GM19035 (cell line): ENCODE data around the gene SUFU.
"Not testable (repeated sequence)": the region's sequence is repeated elsewhere in the genome, so short reads cannot be mapped to it uniquely, and the experiment has no call there.

Experiments
- ATAC-seq: cut with Tn5 transposase; IDR thresholded peaks from one replicate; pipeline ENCODE4 v1.9.1; 2021; ENCODE audit not compliant: unreplicated experiment

SUFU gene

DNA sequence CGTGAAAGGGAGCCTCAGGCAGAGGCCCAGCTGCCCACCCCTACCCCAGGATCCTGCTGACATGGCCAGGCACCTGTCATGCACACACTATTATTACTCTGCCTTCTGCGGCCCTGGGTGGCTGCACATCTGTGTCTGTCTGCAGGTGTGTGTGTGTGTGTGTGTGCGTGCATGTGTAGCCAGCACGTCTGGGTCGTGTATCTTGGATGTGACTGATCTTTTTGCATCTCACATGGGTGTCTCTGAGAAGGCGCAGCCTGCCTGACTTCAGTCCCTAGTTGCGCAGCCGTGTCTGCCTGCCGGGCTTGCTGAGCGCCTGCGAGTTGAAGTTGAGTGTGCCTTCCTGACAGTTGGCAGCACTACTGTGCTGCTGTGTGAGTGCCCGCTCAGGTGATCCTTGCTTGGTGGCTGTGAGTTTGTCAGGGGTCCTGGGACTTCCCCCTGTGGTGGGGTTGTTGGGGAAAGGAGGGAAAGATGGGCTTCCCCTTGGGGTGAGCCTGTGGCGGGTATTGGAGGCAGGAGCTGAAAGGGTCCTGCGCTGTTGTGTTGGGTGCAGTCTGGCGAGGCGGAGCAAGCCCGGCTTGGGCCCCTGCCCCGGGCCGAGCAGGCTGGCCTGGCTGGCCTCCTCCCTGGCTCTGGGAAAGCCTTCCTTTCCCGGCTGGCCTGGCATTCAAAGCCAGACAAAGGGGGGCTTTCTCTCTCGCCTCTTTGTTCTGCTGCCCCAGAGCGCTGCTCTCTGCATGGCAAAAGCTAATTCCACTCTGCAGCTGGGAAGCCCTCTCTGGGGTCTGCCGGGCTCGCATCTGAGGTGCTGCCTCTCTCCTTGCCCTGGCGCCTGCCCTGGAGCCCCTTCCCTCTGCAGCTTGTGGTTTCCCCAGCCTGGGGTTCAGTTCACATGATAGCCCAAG is 145.4 kb downstream of the SUFU start:
- no peak for ATAC-seq

- ATAC-seq: no peak
Observed at GRCh38 chr10:102649797-102650654, 146.3 kb downstream of the SUFU start.

DNA sequence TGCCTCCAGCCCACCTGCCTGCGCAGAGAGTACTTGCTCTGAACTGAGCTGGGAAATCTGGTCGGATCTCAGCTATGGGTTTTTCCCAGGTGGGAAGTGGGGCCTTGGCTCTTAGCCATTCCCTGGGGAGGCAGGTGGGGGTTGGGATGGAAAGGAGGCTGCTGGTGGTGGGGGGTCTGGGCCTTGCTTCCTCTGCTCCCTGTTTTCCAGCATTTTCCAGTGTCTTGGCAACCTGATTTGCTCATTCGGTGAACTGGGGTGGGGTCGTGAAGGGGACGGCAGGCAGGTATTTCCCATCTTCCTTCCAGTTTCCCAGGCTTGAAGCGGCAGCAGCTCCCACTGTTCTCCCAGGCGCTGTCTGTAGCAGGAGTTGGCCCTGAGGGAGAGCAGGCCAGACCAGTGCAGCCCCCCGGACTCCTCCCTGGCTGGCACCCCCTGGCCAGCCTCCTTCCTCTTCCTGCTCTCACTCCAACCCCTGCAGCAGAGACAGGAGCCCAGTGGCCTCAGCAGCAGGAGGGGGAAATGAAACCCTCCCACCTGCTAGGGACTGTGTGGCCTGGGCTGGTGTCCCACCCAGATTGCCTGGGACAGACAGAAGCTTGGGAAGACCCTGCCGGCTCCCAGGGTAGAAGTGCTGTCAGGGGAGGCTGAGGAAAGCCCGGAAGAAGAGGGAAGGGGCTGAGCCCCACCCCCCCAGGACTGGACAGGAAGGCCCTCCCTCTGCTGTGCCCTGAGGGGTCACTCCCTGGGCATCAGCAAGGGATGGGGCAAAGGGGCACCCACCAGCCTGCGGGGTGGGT is 147.1 kb downstream of the SUFU start:
- no peak for ATAC-seq

- no peak for ATAC-seq
Observed at GRCh38 chr10:102651455-102652169, 147.8 kb downstream of the SUFU start.

GRCh38 chr10:102652170-102652916 is 148.6 kb downstream of the SUFU start:
- peak; percentile 44 for ATAC-seq

DNA sequence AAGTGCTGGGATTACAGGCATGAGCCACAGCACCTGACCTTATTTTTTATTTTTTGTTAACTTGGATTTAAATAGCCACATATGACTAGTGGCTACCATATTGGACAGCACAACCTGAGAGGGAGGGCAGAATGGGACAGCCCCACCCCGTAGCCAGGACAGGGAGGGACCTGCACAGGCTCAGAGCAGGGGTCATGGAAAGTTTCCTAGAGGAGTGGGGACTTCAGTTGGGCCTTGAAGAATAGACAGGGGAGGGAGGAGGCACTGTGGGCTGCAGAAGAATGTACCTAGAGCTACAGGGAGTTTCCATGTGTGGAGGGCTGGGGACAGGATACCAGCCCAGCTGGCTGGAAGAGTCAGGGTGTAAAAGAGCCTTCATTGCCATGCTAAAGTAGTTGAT is 149.3 kb downstream of the SUFU start:
- ATAC-seq: no peak

GRCh38 chr10:102654566-102654965 is 150.8 kb downstream of the SUFU start:
- ATAC-seq: no peak

GRCh38 chr10:102654969-102655368 is 151.2 kb downstream of the SUFU start:
- no peak for ATAC-seq

DNA sequence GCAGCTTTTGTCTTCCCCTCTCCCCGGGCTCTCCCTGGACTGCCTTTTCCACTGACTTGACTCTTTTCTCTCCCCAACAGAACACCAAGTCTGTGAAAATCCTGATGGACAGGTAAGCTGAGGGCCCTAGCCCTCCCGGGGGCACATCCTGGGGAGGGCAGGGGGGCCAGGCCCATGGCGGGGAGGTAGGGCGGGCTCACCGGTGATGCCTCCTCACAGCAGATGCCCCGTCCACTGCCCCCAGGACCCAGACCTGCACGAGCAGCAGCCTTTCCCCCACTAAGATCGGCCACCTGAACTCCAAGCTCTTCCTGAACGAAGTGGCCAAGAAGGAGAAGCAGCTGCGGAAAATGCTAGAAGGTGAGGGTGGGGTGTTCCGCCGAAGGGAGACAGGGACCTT is 152.3 kb downstream of the SUFU start:
- no peak for ATAC-seq

- ATAC-seq: no peak
Observed at GRCh38 chr10:102656791-102657371, 153.1 kb downstream of the SUFU start.

- ATAC-seq: no peak
Observed at GRCh38 chr10:102657451-102657850, 153.7 kb downstream of the SUFU start.

DNA sequence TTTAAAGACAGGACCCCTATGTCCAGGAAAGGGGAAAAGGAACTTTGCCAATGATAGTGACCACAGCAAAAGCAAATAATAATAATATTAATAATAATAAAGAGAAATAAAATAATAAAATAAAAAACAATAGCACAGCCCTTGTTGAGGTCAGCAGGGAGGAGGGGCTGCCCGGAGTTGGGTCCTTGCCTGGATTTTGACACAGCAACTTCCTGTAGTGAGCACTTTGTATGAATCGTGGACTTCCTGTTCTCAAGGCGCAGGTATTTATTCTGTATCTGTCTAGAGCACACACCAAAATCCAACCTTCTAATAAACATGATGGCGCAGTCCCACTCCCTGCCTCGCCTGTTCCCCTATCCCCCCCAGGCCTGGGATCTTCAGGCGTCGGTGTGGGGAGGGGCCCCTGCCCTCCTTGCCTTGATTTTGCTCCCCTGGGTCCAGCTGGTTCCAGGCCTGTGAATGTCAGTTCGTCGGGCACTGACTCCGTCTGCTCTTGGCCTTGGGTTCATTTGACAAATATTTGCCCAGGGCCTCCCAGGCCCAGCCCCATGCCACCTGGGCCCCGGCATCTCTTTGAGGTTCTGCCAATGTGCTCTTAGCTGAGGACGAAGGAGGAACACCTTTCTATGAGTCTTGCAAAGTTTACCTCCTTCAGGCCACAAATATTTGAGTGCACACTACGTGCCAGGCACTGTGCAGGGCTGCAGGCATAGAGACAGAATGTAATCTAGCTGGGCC is 154.4 kb downstream of the SUFU start:
- ATAC-seq: no peak

DNA sequence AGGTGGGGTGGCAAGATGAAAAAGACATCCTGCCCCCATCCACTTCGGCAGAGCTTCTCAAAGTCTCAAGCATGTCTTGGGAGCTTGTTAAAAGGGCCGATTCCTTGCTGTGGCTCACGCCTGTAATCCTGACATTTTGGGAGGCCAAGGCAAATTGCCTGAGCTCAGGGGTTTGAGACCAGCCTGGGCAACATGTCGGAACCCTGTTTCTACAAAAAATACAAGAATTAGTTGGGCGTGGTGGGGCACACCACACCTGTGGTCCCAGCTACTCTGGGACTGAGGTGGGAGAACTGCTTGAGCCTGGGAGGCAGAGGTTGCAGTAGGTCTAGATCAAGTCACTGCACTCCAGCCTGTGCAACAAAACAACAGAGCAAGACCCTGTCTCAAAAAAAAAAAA is 155.0 kb downstream of the SUFU start:
- ATAC-seq: no peak

DNA sequence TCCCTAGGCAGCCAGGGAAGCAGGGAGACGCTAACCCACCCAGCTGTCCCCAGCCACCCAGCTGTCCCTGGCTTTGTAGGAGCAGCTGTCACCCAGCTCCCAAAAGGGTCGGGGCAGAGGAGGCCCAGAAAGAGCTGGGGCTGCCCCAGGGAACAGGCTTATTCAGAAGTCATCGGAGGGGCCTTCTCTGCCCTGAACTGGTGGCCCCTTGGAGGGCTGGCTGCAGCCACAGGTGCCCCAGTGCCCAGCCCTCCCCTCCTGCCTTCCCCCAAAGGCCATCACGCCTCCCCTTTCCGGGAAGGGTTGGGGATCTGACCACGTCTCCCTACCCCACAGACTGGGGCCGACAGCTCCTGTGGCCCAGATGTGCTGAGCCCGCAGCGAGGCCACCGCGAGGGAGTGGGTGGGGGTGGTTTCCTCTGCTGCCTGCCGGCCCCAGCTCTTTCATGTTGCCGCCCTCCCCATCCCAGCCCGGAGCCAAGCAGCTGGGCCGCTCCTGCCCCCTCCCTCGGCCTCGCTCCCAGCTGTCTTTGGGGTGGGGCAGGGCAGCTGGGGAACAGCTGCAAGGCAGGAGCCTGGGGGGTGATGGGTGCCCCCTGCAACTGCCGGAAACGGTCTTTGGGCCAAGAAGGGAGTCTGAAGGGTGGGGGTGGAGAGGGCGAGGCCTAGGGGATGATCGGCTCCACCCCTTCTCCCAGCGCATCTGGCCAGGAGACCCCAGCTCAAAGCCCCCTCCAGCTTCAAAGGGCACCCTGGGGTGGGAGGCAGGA is 157.3 kb downstream of the SUFU start:
- ATAC-seq: peak; percentile 86

DNA sequence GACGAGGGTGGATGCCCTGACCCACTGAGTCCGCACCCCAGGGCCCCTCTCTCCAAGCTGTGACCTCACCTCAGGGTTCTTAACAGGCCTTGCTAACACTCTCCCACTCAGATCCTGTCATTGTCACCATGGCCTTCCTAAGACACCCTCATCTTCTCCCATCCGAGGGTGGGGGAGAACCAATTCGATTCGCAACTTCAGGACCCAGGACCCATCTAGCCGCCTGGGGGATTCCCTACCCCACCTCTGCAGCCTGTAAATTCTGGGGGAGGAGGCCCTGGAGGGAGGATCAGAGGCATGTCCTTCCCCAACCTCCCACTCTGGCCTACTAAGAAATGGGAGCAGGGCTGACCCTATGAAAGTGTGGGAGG is 157.9 kb downstream of the SUFU start:
- no peak for ATAC-seq

DNA sequence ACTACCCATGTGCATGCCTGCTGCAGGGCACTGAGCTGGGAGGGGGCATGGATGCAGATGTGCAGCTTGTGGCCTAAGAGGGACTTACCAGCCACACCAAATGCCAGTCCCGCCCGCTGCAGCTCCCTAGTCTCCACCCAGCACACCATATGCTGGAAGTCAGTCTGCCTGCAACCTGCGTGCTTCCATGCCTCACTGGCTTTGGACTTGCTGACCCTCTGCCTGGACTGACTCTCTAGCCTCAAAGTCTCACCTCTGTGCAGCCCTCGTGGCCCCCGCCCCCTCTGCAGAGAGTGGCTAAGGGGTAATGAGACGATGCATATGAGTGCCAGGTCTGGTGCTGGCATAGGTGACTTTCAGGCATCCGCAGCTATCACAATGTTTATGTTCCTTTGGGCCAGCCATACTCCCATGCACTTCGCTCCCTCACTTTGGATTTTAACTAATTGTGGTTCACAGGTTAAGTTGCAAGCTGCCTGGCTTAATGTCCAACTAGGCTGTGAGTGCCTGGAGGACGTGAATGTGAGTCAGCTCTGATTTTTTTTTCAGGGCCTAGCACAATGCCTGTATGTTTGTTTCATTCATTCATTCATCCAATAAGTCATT is 162.2 kb downstream of the SUFU start:
- no peak for ATAC-seq

DNA sequence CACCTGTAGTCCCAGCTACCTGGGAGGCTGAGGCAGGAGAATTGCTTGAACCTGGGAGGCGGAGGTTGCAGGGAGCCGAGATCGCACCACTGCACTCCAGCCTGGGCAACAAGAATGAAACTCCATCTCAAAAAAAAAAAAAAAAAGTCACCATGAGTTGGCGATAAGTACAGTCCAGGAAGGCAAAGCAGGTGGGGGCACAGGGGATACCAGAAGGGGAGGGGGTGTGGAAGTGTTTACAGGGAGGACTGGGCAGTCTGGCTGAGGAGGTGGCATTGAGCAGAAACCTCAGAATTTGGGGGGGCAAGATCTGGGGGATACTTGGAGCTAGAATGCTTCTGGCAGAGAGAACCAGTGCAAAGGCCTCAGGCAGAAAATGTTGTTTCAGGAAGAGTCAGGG is 163.6 kb downstream of the SUFU start:
- ATAC-seq: not testable (repeated sequence)
